ENCODE data around the gene LTBP1. TPM values are rescaled to one million over a fixed set of nuclear protein-coding genes. Genes with fewer than 3 reads are reported as not detected.
"Not testable (repeated sequence)": the region's sequence is repeated elsewhere in the genome, so short reads cannot be mapped to it uniquely, and the experiment has no call there.

Gene LTBP1
- total RNA-seq, 1 experiment from 2014 or later, result 8.7 TPM

- Histone ChIP-seq H3K27ac (no peak overlapping the region), H3K4me3 (no peak overlapping the region), H3K4me1 (replicated peaks) (no peaks in the 10 kb centered on the region), H3K36me3 (no peaks in the 10 kb centered on the region), H3K27me3 (replicated peaks) (peaks cover 7% of the 10 kb centered on the region; the same call in 1 of the 2 replicates), H3K9me3 (replicated peaks) (no peaks in the 10 kb centered on the region)
- no peak for DNase-seq (ENCODE audit: low read depth in 1 of 2, low spot score in 2 of 2)
These were observed 196.1 kb downstream of the LTBP1 start for GRCh38 chr2:33142810-33143209.

- no peak for DNase-seq (ENCODE audit: low read depth in 1 of 2, low spot score in 2 of 2)
- peaks cover under 1% of the 10 kb centered on the region for H3K4me1 ChIP-seq (replicated peaks)
- no peaks in the 10 kb centered on the region for H3K9me3 ChIP-seq (replicated peaks)
- H3K27me3 ChIP-seq (replicated peaks), result 0 out of 2 replicates have a peak, but pooled peaks cover 7% of the 10 kb centered on the region
- H3K4me3 ChIP-seq, result no peak overlapping the region
- H3K36me3 ChIP-seq, result no peaks in the 10 kb centered on the region
- no peak overlapping the region for H3K27ac ChIP-seq
These were observed 197.5 kb downstream of the LTBP1 start for GRCh38 chr2:33144243-33144642.

- no peaks in the 10 kb centered on the region for H3K9me3 ChIP-seq (replicated peaks)
- H3K4me1 ChIP-seq (replicated peaks), result peaks cover 9% of the 10 kb centered on the region
- H3K4me3 ChIP-seq, result no peak overlapping the region
- no peaks in the 10 kb centered on the region for H3K36me3 ChIP-seq
- H3K27me3 ChIP-seq (replicated peaks), result no peaks in the 10 kb centered on the region
- no peak overlapping the region for H3K27ac ChIP-seq
- no peak for DNase-seq (ENCODE audit: low read depth in 1 of 2, low spot score in 2 of 2)
These were observed 198.7 kb downstream of the LTBP1 start for GRCh38 chr2:33145459-33145858.

- Histone ChIP-seq H3K4me3 (no peak overlapping the region), H3K27me3 (replicated peaks) (no peaks in the 10 kb centered on the region), H3K9me3 (replicated peaks) (no peaks in the 10 kb centered on the region), H3K36me3 (no peaks in the 10 kb centered on the region), H3K4me1 (replicated peaks) (peaks cover 9% of the 10 kb centered on the region), H3K27ac (no peak overlapping the region)
- no peak for DNase-seq (ENCODE audit: low read depth in 1 of 2, low spot score in 2 of 2)
These were observed 199.3 kb downstream of the LTBP1 start for GRCh38 chr2:33146102-33146501.

- H3K4me3 ChIP-seq, result no peak overlapping the region
- H3K27ac ChIP-seq, result no peak overlapping the region
- DNase-seq (ENCODE audit: low read depth in 1 of 2, low spot score in 2 of 2), result no peak
These were observed 206.3 kb downstream of the LTBP1 start for GRCh38 chr2:33153008-33153407.

GRCh38 chr2:33158482-33159003 lies 211.8 kb downstream of the LTBP1 start:
- peaks cover 25% of the 10 kb centered on the region for H3K4me1 ChIP-seq (replicated peaks)
- no peaks in the 10 kb centered on the region for H3K27me3 ChIP-seq (replicated peaks)
- peak in 1 of 2 experiments; percentile 40 for DNase-seq (ENCODE audit: low read depth in 1 of 2, low spot score in 2 of 2)
- H3K36me3 ChIP-seq, result no peaks in the 10 kb centered on the region
- H3K27ac ChIP-seq, result 0 out of 2 replicates have a peak overlapping the region, but pooled peaks have one; percentile 17
- no peaks in the 10 kb centered on the region for H3K9me3 ChIP-seq (replicated peaks)
- no peak overlapping the region for H3K4me3 ChIP-seq

More at GRCh38 chr2:33153008-33153407, 206.3 kb downstream of the LTBP1 start:
- no peaks in the 10 kb centered on the region for H3K36me3 ChIP-seq
- H3K4me1 ChIP-seq (replicated peaks), result peaks cover 9% of the 10 kb centered on the region
- H3K27me3 ChIP-seq (replicated peaks), result no peaks in the 10 kb centered on the region
- H3K9me3 ChIP-seq (replicated peaks), result no peaks in the 10 kb centered on the region

- H3K27me3 ChIP-seq (replicated peaks), result no peaks in the 10 kb centered on the region
- H3K9me3 ChIP-seq (replicated peaks), result no peaks in the 10 kb centered on the region
- no peaks in the 10 kb centered on the region for H3K36me3 ChIP-seq
- H3K27ac ChIP-seq, result no peak overlapping the region
- H3K4me1 ChIP-seq (replicated peaks), result peaks cover 25% of the 10 kb centered on the region
- DNase-seq (ENCODE audit: low read depth in 1 of 2, low spot score in 2 of 2), result peak; percentile 37 to 62
- H3K4me3 ChIP-seq, result no peak overlapping the region
These were observed 213.4 kb downstream of the LTBP1 start for GRCh38 chr2:33160191-33160590.

GRCh38 chr2:33166287-33166881 lies 219.6 kb downstream of the LTBP1 start:
- H3K4me3 ChIP-seq, result no peak overlapping the region
- no peak for DNase-seq (ENCODE audit: low read depth in 1 of 2, low spot score in 2 of 2)
- H3K9me3 ChIP-seq (replicated peaks), result no peaks in the 10 kb centered on the region
- H3K4me1 ChIP-seq (replicated peaks), result no peaks in the 10 kb centered on the region
- no peak overlapping the region for H3K27ac ChIP-seq
- H3K36me3 ChIP-seq, result no peaks in the 10 kb centered on the region
- H3K27me3 ChIP-seq (replicated peaks), result no peaks in the 10 kb centered on the region

GRCh38 chr2:33167622-33168245 lies 221.0 kb downstream of the LTBP1 start:
- Histone ChIP-seq H3K27me3 (replicated peaks) (no peaks in the 10 kb centered on the region), H3K36me3 (no peaks in the 10 kb centered on the region), H3K4me1 (replicated peaks) (no peaks in the 10 kb centered on the region), H3K4me3 (no peak overlapping the region), H3K9me3 (replicated peaks) (no peaks in the 10 kb centered on the region), H3K27ac (no peak overlapping the region)
- no peak for DNase-seq (ENCODE audit: low read depth in 1 of 2, low spot score in 2 of 2)

- no peak for DNase-seq (ENCODE audit: low read depth in 1 of 2, low spot score in 2 of 2)
- Histone ChIP-seq H3K9me3 (replicated peaks) (no peaks in the 10 kb centered on the region), H3K27ac (no peak overlapping the region), H3K4me3 (no peak overlapping the region), H3K27me3 (replicated peaks) (no peaks in the 10 kb centered on the region), H3K4me1 (replicated peaks) (no peaks in the 10 kb centered on the region), H3K36me3 (no peaks in the 10 kb centered on the region)
These were observed 221.7 kb downstream of the LTBP1 start for GRCh38 chr2:33168425-33168824.

GRCh38 chr2:33168922-33169321 lies 222.2 kb downstream of the LTBP1 start:
- no peaks in the 10 kb centered on the region for H3K36me3 ChIP-seq
- H3K4me1 ChIP-seq (replicated peaks), result no peaks in the 10 kb centered on the region
- no peak for DNase-seq (ENCODE audit: low read depth in 1 of 2, low spot score in 2 of 2)
- H3K4me3 ChIP-seq, result no peak overlapping the region
- no peak overlapping the region for H3K27ac ChIP-seq
- no peaks in the 10 kb centered on the region for H3K27me3 ChIP-seq (replicated peaks)
- H3K9me3 ChIP-seq (replicated peaks), result no peaks in the 10 kb centered on the region

GRCh38 chr2:33170251-33170650 lies 223.5 kb downstream of the LTBP1 start:
- not testable (repeated sequence) for H3K27ac ChIP-seq; H3K27me3 ChIP-seq (replicated peaks); DNase-seq (ENCODE audit: low read depth in 1 of 2, low spot score in 2 of 2); H3K4me1 ChIP-seq (replicated peaks); H3K36me3 ChIP-seq; H3K4me3 ChIP-seq; H3K9me3 ChIP-seq (replicated peaks)

GRCh38 chr2:33177627-33178026 lies 230.9 kb downstream of the LTBP1 start:
- H3K27me3 ChIP-seq (replicated peaks), result no peaks in the 10 kb centered on the region
- no peaks in the 10 kb centered on the region for H3K4me1 ChIP-seq (replicated peaks)
- DNase-seq (ENCODE audit: low read depth in 1 of 2, low spot score in 2 of 2), result no peak
- no peak overlapping the region for H3K27ac ChIP-seq
- H3K9me3 ChIP-seq (replicated peaks), result no peaks in the 10 kb centered on the region
- no peaks in the 10 kb centered on the region for H3K36me3 ChIP-seq
- no peak overlapping the region for H3K4me3 ChIP-seq

GRCh38 chr2:33178209-33178608 lies 231.5 kb downstream of the LTBP1 start:
- no peaks in the 10 kb centered on the region for H3K4me1 ChIP-seq (replicated peaks)
- H3K36me3 ChIP-seq, result no peaks in the 10 kb centered on the region; the same call in 1 of the 2 replicates
- no peaks in the 10 kb centered on the region for H3K9me3 ChIP-seq (replicated peaks)
- no peak overlapping the region for H3K27ac ChIP-seq
- no peak for DNase-seq (ENCODE audit: low read depth in 1 of 2, low spot score in 2 of 2)
- no peaks in the 10 kb centered on the region for H3K27me3 ChIP-seq (replicated peaks)
- H3K4me3 ChIP-seq, result no peak overlapping the region

All from SJSA1 (cell line).